ENCODE data around the gene TCAP. TPM values are rescaled to one million over a fixed set of nuclear protein-coding genes. Genes with fewer than 3 reads are reported as not detected.

TCAP gene, protein sequence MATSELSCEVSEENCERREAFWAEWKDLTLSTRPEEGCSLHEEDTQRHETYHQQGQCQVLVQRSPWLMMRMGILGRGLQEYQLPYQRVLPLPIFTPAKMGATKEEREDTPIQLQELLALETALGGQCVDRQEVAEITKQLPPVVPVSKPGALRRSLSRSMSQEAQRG
- total RNA-seq: 1 to 10 TPM; 1.5 to 3.1 (median 2.2) TPM
- 1 to 10 TPM; 1.6 to 3.2 (median 2.0) TPM for polyA plus RNA-seq
- long read RNA-seq, donor 1: 0 reads
- long read RNA-seq, donor 2: 0 reads

DNA sequence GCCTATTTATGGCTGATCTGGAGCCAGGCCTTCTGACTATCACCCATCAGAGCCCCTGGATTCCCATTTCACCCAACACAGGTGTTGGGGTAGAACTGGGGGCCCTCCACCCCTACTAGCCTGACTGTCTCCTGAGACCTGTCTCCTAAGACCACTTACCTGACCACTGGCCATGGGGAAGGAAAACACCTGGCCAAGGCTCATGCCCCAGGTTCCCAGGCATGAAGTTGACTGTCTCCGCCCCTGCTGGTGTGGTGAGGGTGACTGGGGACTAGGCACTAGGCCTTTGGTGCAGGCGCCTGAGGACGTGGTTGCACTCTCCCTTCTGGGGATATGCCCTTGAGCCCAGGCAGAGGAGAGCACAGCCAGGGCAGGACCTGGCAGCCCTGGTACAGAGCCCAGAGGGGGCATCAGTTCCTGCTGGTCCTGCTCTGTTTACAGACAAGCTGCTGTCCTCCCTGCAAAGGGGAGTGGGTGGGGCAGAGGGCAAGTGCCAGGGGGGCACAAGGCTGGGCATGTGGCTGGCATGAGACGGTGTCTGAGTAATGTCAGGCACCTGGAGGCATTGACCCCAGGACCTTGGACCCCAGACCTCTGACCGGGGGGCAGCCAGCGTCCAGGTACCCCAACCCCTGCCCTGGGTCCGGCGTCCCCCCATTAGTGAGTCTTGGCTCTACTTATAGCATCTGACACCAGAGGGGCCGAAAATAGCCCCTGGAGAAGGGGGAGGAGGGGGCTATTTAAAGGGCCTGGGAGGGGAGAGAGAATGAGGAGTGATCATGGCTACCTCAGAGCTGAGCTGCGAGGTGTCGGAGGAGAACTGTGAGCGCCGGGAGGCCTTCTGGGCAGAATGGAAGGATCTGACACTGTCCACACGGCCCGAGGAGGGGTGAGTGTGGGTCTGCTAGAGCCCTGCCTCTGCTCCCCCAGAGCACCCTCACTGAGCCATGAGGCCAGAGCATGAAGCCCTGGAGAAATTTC, at the start of gene TCAP:
Gene TCAP, plus strand, starts transcription at position 769 of the 981 bp plus-strand sequence. Its CDS starts 11 bp downstream, at position 780.
- H3K4me3 ChIP-seq: no peak within 1 kb of the TSS
- 60 to 76% (median 61%) methylated on average over 13 to 15 of the region's 15 CpGs for WGBS, 5 donors
- H3K36me3 ChIP-seq: peaks cover 0 to 45% (median 34%) of the 10 kb centered on the region in 6 donors
- DNase-seq: peak; percentile 71
- H3K27ac ChIP-seq: no peak within 1 kb of the TSS
- peaks cover 0 to 81% (median 35%) of the 10 kb centered on the region in 6 donors for H3K4me1 ChIP-seq
- peaks cover 4 to 53% (median 34%) of the 10 kb centered on the region in 7 donors for H3K27me3 ChIP-seq (replicated peaks in 1 of 7)
- TF ChIP-seq, protein P1, sequence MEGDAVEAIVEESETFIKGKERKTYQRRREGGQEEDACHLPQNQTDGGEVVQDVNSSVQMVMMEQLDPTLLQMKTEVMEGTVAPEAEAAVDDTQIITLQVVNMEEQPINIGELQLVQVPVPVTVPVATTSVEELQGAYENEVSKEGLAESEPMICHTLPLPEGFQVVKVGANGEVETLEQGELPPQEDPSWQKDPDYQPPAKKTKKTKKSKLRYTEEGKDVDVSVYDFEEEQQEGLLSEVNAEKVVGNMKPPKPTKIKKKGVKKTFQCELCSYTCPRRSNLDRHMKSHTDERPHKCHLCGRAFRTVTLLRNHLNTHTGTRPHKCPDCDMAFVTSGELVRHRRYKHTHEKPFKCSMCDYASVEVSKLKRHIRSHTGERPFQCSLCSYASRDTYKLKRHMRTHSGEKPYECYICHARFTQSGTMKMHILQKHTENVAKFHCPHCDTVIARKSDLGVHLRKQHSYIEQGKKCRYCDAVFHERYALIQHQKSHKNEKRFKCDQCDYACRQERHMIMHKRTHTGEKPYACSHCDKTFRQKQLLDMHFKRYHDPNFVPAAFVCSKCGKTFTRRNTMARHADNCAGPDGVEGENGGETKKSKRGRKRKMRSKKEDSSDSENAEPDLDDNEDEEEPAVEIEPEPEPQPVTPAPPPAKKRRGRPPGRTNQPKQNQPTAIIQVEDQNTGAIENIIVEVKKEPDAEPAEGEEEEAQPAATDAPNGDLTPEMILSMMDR (IDR thresholded peaks at IDR 0.05 in 8 of 11, conservative IDR thresholded peaks at IDR 0.05 in 3 of 11): no peak
- TF ChIP-seq POLR2AphosphoS5 (IDR thresholded peaks at IDR 0.05): peak in 2 of 3 donors; percentile 17 to 26
- TF ChIP-seq POLR2A (IDR thresholded peaks at IDR 0.05): no peak
- H3K9me3 ChIP-seq: no peaks in the 10 kb centered on the region
- intact Hi-C loops (cut with DNase I; ENCODE audit: low total_unique reads): no loop called here

DNA sequence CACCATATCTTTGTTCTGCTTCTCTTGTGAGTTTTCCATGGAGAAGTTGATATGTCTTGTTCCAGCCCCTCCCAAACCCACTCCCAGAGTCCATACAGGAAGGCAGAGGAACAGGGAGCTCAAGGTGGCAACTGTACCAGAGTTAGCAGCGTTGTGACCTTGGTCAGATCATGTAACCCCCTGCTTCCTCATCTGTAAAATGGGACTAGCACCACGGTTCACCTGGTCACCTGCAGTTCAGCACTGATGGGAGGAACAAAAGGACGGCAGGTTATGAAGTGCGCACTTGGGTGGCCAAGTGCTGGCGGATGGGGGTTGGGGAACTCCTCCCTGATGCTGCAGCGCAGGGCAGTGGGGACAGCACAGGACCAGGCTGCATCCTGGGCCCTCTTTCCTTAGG, 49.7 kb upstream of the TCAP start:
- no peak overlapping the region for H3K27ac ChIP-seq
- intact Hi-C loops (cut with DNase I; ENCODE audit: low total_unique reads): no loop called here
- no peak overlapping the region for H3K4me3 ChIP-seq
- WGBS, 5 donors: 51 to 61% (median 52%) methylated on average over 6 of the region's 6 CpGs
- TF ChIP-seq, protein P1 (IDR thresholded peaks at IDR 0.05 in 8 of 11, conservative IDR thresholded peaks at IDR 0.05 in 3 of 11): no peak
- TF ChIP-seq POLR2A (IDR thresholded peaks at IDR 0.05) (no peak), POLR2AphosphoS5 (IDR thresholded peaks at IDR 0.05) (no peak)
- H3K9me3 ChIP-seq: no peaks in the 10 kb centered on the region
- H3K36me3 ChIP-seq: no peaks in the 10 kb centered on the region
- H3K4me1 ChIP-seq: peaks cover 0 to 23% (median 17%) of the 10 kb centered on the region in 6 donors
- no peak for DNase-seq
- H3K27me3 ChIP-seq (replicated peaks in 1 of 7): peaks cover 0 to 89% (median 13%) of the 10 kb centered on the region in 7 donors

DNA sequence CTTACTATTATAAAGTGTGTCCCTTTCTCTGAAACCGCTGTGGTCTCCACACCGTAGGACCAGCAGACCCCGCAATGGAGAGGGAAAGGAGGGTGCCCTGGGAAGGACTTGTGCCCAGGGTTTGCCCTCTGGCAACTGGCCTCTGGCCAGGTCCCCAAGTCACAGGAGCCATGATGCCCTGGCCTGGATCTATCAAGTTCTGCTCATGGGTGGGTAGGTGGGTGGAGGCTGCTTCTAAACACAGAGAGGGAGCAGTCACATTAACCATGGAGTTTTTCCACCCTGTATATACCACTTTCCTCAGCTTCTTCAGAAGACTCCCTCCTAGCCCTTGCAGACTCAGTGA, 48.1 kb upstream of the TCAP start:
- Histone ChIP-seq H3K9me3 (no peaks in the 10 kb centered on the region), H3K27ac (no peak overlapping the region), H3K27me3 (replicated peaks in 1 of 7) (peaks cover 0 to 83% (median 13%) of the 10 kb centered on the region in 7 donors), H3K36me3 (no peaks in the 10 kb centered on the region), H3K4me3 (peak overlapping the region in 6 of 8 donors; percentile 38 to 83 (median 50)), H3K4me1 (peaks cover 0 to 30% (median 24%) of the 10 kb centered on the region in 6 donors)
- TF ChIP-seq POLR2A (IDR thresholded peaks at IDR 0.05): no peak
- DNase-seq: no peak
- 76 to 97% (median 87%) methylated on average over 1 to 3 of the region's 3 CpGs for WGBS, 5 donors
- intact Hi-C loops (cut with DNase I; ENCODE audit: low total_unique reads): no loop called here

DNA sequence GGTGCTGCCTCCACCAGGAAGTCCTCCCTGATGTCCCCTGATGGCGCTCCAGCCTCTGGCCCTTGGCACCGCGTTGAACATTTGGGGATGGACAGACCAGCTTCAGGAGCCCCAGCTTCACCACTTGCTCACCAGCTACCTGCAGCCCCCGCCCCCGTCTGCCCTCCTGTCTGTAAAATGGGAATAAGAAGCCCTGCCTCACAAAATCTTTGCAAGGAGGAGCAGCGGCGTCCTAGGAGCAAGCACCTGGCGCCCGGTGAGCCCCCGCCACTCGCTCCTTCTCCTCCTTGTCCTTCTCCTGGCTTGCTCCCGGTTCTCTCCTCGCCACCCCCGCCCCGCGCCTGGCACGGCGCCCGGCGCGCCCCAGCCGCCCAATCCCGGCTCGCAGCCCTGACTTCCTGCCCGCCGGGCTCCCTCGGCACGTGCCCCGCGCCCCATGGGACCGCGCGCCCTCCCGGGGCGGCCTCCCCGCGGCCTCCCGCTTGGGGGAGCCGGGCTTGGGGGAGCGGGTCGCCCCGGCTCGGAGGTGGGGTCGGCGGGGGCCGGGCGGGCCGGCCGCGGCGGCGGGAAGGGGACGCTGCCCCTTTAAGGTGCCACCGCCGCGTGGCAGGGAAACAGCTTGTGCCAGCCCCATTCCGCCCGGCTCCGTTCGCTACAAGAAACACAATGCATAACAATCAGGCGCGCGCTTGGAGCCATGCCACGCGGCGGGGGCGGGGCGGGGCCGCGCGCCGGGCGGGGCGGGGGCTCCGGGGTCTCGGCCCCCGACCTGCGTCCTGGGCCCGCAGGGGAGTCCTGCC, 47.5 kb upstream of the TCAP start:
- H3K4me1 ChIP-seq: peaks cover 0 to 36% (median 29%) of the 10 kb centered on the region in 6 donors
- H3K9me3 ChIP-seq: no peaks in the 10 kb centered on the region
- H3K27me3 ChIP-seq (replicated peaks in 1 of 7): peaks cover 0 to 77% (median 9%) of the 10 kb centered on the region in 7 donors
- peak overlapping the region in 5 of 8 donors; percentile 12 to 82 (median 57) for H3K27ac ChIP-seq
- WGBS, 5 donors: 2 to 5% (median 3%) methylated on average over 18 to 79 of the region's 79 CpGs
- TF ChIP-seq POLR2A (IDR thresholded peaks at IDR 0.05) (no peak), POLR2AphosphoS5 (IDR thresholded peaks at IDR 0.05) (peak; percentile 39 to 56 (median 54))
- TF ChIP-seq, protein P1 (IDR thresholded peaks at IDR 0.05 in 8 of 11, conservative IDR thresholded peaks at IDR 0.05 in 3 of 11): no peak
- peak overlapping the region; percentile 30 to 83 (median 50) for H3K4me3 ChIP-seq
- peak; percentile 88 for DNase-seq
- no peaks in the 10 kb centered on the region for H3K36me3 ChIP-seq
- intact Hi-C loops (cut with DNase I; ENCODE audit: low total_unique reads): no loop called here

All from spleen (tissue), 13 donors.